Kidney (tissue), 14 donors: ENCODE measurements around the gene PCDHGA12. TPM values are rescaled to one million over a fixed set of nuclear protein-coding genes. Genes with fewer than 3 reads are reported as not detected.
"Not testable (repeated sequence)": the region's sequence is repeated elsewhere in the genome, so short reads cannot be mapped to it uniquely, and the experiment has no call there.

Experiments
- DNase-seq, 5 donors: peaks; one replicate each; pipeline ENCODE4 v3.0.0-alpha.2; 2013 to 2020
- FAIRE-seq: peaks from 2 replicates; lab custom pipeline; 2012; peaks lifted over from hg19 to GRCh38; lab: Jason Lieb, UNC
- H3K27ac ChIP-seq, 2 donors: one replicate each; pipeline ENCODE4 v1.7.0; 2013; ENCODE audit warnings: low read depth in 2 of 2, low read length in 2 of 2, inconsistent platforms in 1 of 2
- H3K27me3 ChIP-seq: one replicate; pipeline ENCODE4 v1.7.1; 2013; ENCODE audit warnings: low read length, inconsistent platforms; ENCODE audit not compliant: control insufficient read depth, insufficient read depth
- H3K36me3 ChIP-seq, 3 donors: one replicate each; pipeline versions ENCODE4 v1.7.0 to v1.7.1; 2013; ENCODE audit warnings: low read length in 3 of 3, control low read depth in 1 of 3, inconsistent platforms in 1 of 3; ENCODE audit not compliant: insufficient read depth in 3 of 3, control insufficient read depth in 2 of 3
- H3K4me1 ChIP-seq, 3 donors: one replicate each; pipeline versions ENCODE4 v1.7.0 to v1.7.1; 2013; ENCODE audit warnings: low read length in 3 of 3, inconsistent platforms in 1 of 3, low read depth in 1 of 3; ENCODE audit not compliant: control insufficient read depth in 2 of 3, insufficient read depth in 2 of 3
- H3K4me3 ChIP-seq, 3 donors: one replicate each; pipeline versions ENCODE4 v1.7.0 to v1.8.1; 2013; ENCODE audit warnings: low read length in 3 of 3, control low read depth in 1 of 3, inconsistent platforms in 1 of 3
- H3K9ac ChIP-seq, 3 donors: one replicate each; pipeline versions ENCODE4 v1.7.0 to v1.7.1; 2013; ENCODE audit warnings: low read length in 3 of 3, control low read depth in 1 of 3, inconsistent platforms in 1 of 3
- H3K9me3 ChIP-seq, 3 donors: one replicate each; pipeline versions ENCODE4 v1.7.0 to v1.7.1; 2013; ENCODE audit warnings: low read length in 3 of 3, control low read depth in 1 of 3, inconsistent platforms in 1 of 3; ENCODE audit not compliant: control insufficient read depth in 2 of 3, insufficient read depth in 1 of 3
- intact Hi-C: fragments of 100-400 bp; cut with DNase I; formaldehyde crosslinking; loops from one replicate; pipeline ENCODE4 v1.11.1; 2022
- polyA plus RNA-seq: library from polyadenylated mRNA; stranded (reverse); fragments of 350-450 nt; fragmentation: Illumina TruSeq; extraction: RNeasy Lipid Tissue Mini Kit (QIAGEN cat#74804); gene quantifications from one replicate; pipeline ENCODE4 v1.2.3, GENCODE V29; 2014; ENCODE audit warnings: low read depth, low replicate concordance; ENCODE audit not compliant: insufficient read depth
- total RNA-seq: library from RNA; stranded (reverse); fragmentation: NEBNext Ultra II Directional; extraction: Animal tissue kit (Norgen Biotek cat#: 25700); gene quantifications from one replicate; pipeline ENCODE4 v1.2.1, GENCODE V29; 2021
- TF ChIP-seq, protein P1 (sequence below): IDR thresholded peaks from 3 replicates; pipeline ENCODE4 v1.5.1; 2012; ENCODE audit warnings: mild to moderate bottlenecking, moderate library complexity, borderline replicate concordance; ENCODE audit not compliant: insufficient read depth; ENCODE audit errors: extremely low read depth
- donor health status: control.
- donor health status: control.
- donor health status: control.
- donor health status: control.
- donor health status: control.
- donor health status: DM: yes; HTN: yes; CAD: no.
- donor health status: Normal renal cell carcinoma (clear cell type).

PCDHGA12 gene
- total and polyA plus RNA-seq, 2 donors from 2014 or later: 0.24 to 4.0 TPM

DNA sequence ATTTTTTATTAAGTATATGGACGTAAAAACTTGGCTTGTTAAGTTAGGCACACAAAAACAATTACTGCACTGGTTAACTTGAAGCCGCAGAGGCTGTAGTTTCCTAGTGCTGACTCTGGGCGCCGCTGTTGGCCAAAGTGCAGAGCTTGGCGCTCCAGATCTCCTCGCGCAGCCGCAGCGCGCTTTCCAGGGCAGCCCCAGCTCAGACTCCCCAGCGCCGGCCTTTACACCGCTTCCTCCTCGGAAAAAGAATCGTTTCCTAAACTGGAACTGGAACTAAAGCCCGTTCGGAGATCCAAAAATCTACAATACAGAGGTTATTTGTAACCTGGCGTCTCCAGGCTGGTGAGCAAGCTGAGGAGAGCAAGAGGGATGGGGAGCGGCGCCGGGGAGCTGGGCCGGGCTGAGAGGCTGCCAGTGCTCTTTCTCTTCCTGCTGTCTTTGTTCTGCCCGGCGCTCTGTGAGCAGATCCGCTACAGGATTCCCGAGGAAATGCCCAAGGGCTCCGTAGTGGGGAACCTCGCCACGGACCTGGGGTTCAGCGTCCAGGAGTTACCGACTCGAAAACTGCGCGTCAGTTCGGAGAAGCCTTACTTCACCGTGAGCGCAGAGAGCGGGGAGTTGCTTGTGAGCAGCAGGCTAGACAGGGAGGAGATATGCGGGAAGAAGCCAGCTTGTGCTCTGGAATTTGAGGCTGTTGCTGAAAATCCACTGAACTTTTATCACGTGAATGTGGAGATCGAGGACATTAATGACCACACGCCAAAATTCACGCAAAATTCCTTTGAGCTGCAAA is 32.4 kb upstream of the PCDHGA12 start, which contains the start of gene PCDHGB5:
Gene PCDHGB5 (plus strand): TSS at position 192 of the 796 bp plus-strand sequence. CDS start 181 bp downstream, at position 373.
- intact Hi-C loops: not testable (repeated sequence)

DNA sequence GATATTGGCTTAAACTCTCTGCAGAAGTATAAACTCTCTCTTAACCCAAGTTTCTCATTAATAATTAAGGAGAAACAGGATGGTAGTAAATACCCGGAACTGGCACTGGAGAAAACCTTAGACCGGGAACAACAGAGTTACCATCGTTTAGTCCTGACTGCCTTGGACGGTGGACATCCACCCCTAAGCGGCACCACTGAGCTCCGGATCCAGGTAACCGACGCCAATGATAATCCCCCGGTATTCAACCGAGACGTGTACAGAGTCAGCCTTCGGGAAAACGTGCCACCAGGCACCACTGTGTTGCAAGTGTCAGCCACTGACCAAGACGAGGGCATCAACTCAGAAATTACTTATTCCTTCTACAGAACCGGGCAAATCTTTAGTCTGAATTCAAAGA is 31.7 kb upstream of the PCDHGA12 start:
- H3K27me3 ChIP-seq: no peaks in the 10 kb centered on the region
- peaks cover 3 to 50% (median 14%) of the 10 kb centered on the region in 3 donors for H3K9me3 ChIP-seq
- no peak overlapping the region for H3K9ac ChIP-seq
- intact Hi-C loops: no loop called here
- TF ChIP-seq, protein P1, sequence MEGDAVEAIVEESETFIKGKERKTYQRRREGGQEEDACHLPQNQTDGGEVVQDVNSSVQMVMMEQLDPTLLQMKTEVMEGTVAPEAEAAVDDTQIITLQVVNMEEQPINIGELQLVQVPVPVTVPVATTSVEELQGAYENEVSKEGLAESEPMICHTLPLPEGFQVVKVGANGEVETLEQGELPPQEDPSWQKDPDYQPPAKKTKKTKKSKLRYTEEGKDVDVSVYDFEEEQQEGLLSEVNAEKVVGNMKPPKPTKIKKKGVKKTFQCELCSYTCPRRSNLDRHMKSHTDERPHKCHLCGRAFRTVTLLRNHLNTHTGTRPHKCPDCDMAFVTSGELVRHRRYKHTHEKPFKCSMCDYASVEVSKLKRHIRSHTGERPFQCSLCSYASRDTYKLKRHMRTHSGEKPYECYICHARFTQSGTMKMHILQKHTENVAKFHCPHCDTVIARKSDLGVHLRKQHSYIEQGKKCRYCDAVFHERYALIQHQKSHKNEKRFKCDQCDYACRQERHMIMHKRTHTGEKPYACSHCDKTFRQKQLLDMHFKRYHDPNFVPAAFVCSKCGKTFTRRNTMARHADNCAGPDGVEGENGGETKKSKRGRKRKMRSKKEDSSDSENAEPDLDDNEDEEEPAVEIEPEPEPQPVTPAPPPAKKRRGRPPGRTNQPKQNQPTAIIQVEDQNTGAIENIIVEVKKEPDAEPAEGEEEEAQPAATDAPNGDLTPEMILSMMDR: no peak
- DNase-seq (no peak), FAIRE-seq (no peak)
- H3K4me1 ChIP-seq: no peaks in the 10 kb centered on the region
- H3K27ac ChIP-seq: no peak overlapping the region
- H3K36me3 ChIP-seq: no peaks in the 10 kb centered on the region
- H3K4me3 ChIP-seq: peak overlapping the region in 2 of 3 donors; percentile 39 to 45

More for the DNA sequence above, 32.4 kb upstream of the PCDHGA12 start, which contains the start of gene PCDHGB5:
- peak in 2 of 5 donors; percentile 27 to 36 for DNase-seq
- H3K9ac ChIP-seq, H3K27me3 ChIP-seq, FAIRE-seq, H3K27ac ChIP-seq, H3K36me3 ChIP-seq, H3K4me1 ChIP-seq: not testable (repeated sequence)
- TF ChIP-seq, protein P1: peak; percentile 47
- H3K4me3 ChIP-seq: peak within 1 kb of the TSS in 2 of 3 donors; percentile 39 to 45
- peaks cover 2 to 49% (median 14%) of the 10 kb centered on the region in 3 donors for H3K9me3 ChIP-seq

DNA sequence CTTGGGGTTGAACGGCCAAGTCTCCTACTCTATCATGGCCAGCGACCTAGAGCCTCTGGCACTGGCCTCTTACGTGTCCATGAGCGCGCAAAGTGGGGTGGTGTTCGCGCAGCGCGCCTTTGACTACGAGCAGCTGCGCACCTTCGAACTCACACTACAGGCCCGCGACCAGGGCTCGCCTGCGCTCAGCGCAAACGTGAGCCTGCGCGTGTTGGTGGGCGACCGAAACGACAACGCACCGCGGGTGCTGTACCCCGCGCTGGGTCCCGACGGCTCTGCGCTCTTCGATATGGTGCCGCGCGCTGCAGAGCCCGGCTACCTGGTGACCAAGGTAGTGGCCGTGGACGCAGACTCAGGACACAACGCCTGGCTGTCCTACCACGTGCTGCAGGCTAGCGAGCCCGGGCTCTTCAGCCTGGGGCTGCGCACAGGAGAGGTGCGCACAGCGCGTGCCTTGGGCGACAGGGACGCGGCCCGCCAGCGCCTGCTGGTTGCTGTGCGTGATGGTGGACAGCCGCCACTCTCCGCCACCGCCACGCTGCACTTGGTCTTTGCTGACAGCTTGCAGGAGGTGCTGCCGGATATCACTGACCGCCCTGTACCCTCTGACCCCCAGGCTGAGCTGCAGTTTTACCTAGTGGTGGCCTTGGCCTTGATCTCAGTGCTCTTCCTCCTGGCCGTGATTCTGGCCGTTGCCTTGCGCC is 30.6 kb upstream of the PCDHGA12 start:
- H3K4me1 ChIP-seq: no peaks in the 10 kb centered on the region
- H3K36me3 ChIP-seq: no peaks in the 10 kb centered on the region
- H3K27me3 ChIP-seq: no peaks in the 10 kb centered on the region
- DNase-seq (no peak), FAIRE-seq (no peak)
- intact Hi-C loops: no loop called here
- TF ChIP-seq, protein P1: no peak
- peaks cover 3 to 54% (median 20%) of the 10 kb centered on the region in 3 donors for H3K9me3 ChIP-seq
- H3K27ac ChIP-seq: no peak overlapping the region
- peak overlapping the region in 1 of 3 donors; percentile 25 for H3K4me3 ChIP-seq
- H3K9ac ChIP-seq: no peak overlapping the region
